Sigmoid colon (tissue), 4 donors: Measurements from ENCODE around the gene ETV3L.

Experiments
- EP300 ChIP-seq, 4 donors: sonication (generic); formaldehyde crosslinking; IDR thresholded peaks; one replicate each; pipeline ENCODE4 v1.6.1; 2017; ENCODE audit warnings: antibody characterized with exemption in 4 of 4
- POLR2A ChIP-seq, 2 donors: fragments of 450-650 bp; IDR thresholded peaks; one replicate each; pipeline ENCODE4 v1.6.1; 2016; ENCODE audit warnings: antibody characterized with exemption in 2 of 2, mild to moderate bottlenecking in 2 of 2, moderate library complexity in 2 of 2

DNA sequence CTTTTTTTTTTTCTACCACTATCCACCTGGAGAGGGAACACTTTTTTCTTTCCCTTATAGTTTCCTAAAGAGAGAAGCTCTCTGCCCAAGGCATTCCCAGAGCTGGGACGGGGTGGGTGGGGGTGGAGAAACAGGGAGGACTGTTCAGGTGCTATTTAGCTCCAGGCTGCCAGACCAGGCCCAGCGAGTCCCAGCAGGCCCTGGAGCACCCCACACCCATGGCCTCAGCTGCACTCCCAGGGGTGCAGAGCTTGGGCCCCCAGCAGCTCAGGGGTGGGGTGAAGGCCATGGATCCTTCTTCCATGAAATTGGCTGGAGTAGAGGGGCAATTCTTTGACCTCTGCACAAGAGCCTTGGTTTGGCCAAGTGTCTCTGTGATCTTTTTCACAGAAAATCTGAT is 4.1 kb downstream of the ETV3L start:
- TF ChIP-seq EP300 (IDR thresholded peaks at IDR 0.05): no peak
- no peak for TF ChIP-seq POLR2A (IDR thresholded peaks at IDR 0.05)
